Epidermal melanocyte (primary cell): ENCODE results near the gene HACL1.
"Not testable (repeated sequence)": the region's sequence is repeated elsewhere in the genome, so short reads cannot be mapped to it uniquely, and the experiment has no call there.

Source experiments
- DNase-seq: peaks from one replicate; pipeline ENCODE4 v3.0.0; 2011; ENCODE audit warnings: low spot score; ENCODE audit not compliant: insufficient read length

Gene HACL1

GRCh38 chr3:15630646-15631350, 29.4 kb upstream of the HACL1 start:
- DNase-seq, result no peak

GRCh38 chr3:15629860-15630597, 28.7 kb upstream of the HACL1 start:
- peak; percentile 71 for DNase-seq

GRCh38 chr3:15628967-15629366, 27.6 kb upstream of the HACL1 start:
- no peak for DNase-seq

- no peak for DNase-seq
Observed at GRCh38 chr3:15623535-15624440, 22.4 kb upstream of the HACL1 start.

GRCh38 chr3:15619659-15620464, 18.5 kb upstream of the HACL1 start:
- DNase-seq, result not testable (repeated sequence)

GRCh38 chr3:15616053-15616452, 14.7 kb upstream of the HACL1 start:
- no peak for DNase-seq

- DNase-seq, result no peak
Observed at GRCh38 chr3:15614958-15615357, 13.6 kb upstream of the HACL1 start.

- DNase-seq, result no peak
Observed at GRCh38 chr3:15612001-15612400, 10.6 kb upstream of the HACL1 start.

- DNase-seq, result no peak
Observed at GRCh38 chr3:15611018-15611417, 9.6 kb upstream of the HACL1 start.

- no peak for DNase-seq
Observed at GRCh38 chr3:15610082-15610759, 8.9 kb upstream of the HACL1 start.

GRCh38 chr3:15606434-15606891, 5.1 kb upstream of the HACL1 start:
- no peak for DNase-seq

- DNase-seq, result not testable (repeated sequence)
Observed at GRCh38 chr3:15604584-15604983, 3.2 kb upstream of the HACL1 start.

- not testable (repeated sequence) for DNase-seq
Observed at GRCh38 chr3:15602816-15603215, 1.4 kb upstream of the HACL1 start.

- DNase-seq, result no peak
Observed at GRCh38 chr3:15602146-15602536, 772 bp upstream of the HACL1 start.

- DNase-seq, result no peak
Observed at GRCh38 chr3:15601046-15601398, 347 bp downstream of the HACL1 start.

- DNase-seq, result no peak
Observed at GRCh38 chr3:15595955-15596354, 5.4 kb downstream of the HACL1 start.

- no peak for DNase-seq
Observed at GRCh38 chr3:15592968-15593367, 8.4 kb downstream of the HACL1 start.

- DNase-seq, result no peak
Observed at GRCh38 chr3:15591928-15592327, 9.4 kb downstream of the HACL1 start.

- no peak for DNase-seq
Observed at GRCh38 chr3:15591242-15591641, 10.1 kb downstream of the HACL1 start.

- no peak for DNase-seq
Observed at GRCh38 chr3:15585111-15585845, 16.1 kb downstream of the HACL1 start.
